Esophagus squamous epithelium (tissue), 4 donors: ENCODE data around the gene LRFN3.

Experiments used
- CTCF ChIP-seq, 6 experiments: fragments of 450-650 bp in 4 of 6; fragments of 200-600 bp in 2 of 6; sonication (generic) in 2 of 6; IDR thresholded peaks; one replicate each; pipeline ENCODE4 v1.5.1; 2016 to 2019; ENCODE audit warnings: antibody characterized with exemption in 6 of 6, mild to moderate bottlenecking in 4 of 6, moderate library complexity in 4 of 6
- POLR2A ChIP-seq, 4 donors: fragments of 450-650 bp; IDR thresholded peaks; one replicate each; pipeline ENCODE4 v1.6.1; 2017; ENCODE audit warnings: antibody characterized with exemption in 4 of 4, mild to moderate bottlenecking in 4 of 4, moderate library complexity in 3 of 4

DNA sequence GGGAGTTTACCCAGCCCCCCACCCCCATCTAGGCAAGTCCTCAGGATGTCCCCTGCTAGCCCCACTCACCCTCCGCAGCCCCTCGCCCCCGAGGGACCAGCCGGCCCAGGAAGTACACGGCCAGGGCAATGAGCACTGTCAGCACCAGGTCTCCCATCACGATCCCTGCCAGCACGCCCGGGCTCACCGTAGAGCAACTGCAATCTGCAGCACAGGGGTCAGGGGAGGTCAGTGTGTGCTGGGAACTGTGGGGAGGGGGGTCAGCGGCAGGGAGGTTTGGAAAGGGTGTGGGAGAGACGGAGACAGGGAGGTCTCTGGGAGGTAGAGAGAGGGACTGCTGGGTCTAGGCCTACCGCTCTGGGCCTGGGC, 28.8 kb upstream of the LRFN3 start:
- no peak for TF ChIP-seq CTCF (IDR thresholded peaks at IDR 0.05)
- no peak for TF ChIP-seq POLR2A (IDR thresholded peaks at IDR 0.05)
